HG02885 (cell line): ENCODE data around the gene CHCHD5.
"Not testable (repeated sequence)": the region's sequence is repeated elsewhere in the genome, so short reads cannot be mapped to it uniquely, and the experiment has no call there.

Experiments
- ATAC-seq: cut with Tn5 transposase; IDR thresholded peaks from one replicate; pipeline ENCODE4 v1.9.1; 2021; ENCODE audit warnings: mild to moderate bottlenecking; ENCODE audit not compliant: unreplicated experiment, poor library complexity

Gene CHCHD5

GRCh38 chr2:112585873-112586464, 1.6 kb downstream of the CHCHD5 start:
- no peak for ATAC-seq

GRCh38 chr2:112588611-112589045, 4.2 kb downstream of the CHCHD5 start:
- no peak for ATAC-seq

GRCh38 chr2:112591413-112591812, 7.0 kb downstream of the CHCHD5 start:
- no peak for ATAC-seq

DNA sequence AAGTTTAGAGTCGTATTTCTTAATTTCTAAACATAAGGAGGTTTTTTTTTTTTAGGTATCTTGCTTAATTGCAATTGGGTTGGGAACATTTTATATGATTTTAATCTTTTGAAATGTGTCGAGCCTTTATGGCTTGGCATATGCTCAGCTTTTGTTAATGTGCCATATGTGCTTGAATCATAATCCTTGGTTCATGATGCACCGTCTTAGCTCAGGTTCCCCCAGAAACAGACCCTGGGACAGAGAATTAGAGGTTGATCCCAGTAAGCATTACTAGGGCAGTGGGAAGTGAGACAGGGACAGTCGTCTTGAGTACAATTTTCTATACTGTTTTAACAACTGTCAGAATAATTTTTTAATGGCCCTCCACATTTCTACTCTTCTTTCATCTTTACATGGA, 9.3 kb downstream of the CHCHD5 start:
- ATAC-seq: no peak

DNA sequence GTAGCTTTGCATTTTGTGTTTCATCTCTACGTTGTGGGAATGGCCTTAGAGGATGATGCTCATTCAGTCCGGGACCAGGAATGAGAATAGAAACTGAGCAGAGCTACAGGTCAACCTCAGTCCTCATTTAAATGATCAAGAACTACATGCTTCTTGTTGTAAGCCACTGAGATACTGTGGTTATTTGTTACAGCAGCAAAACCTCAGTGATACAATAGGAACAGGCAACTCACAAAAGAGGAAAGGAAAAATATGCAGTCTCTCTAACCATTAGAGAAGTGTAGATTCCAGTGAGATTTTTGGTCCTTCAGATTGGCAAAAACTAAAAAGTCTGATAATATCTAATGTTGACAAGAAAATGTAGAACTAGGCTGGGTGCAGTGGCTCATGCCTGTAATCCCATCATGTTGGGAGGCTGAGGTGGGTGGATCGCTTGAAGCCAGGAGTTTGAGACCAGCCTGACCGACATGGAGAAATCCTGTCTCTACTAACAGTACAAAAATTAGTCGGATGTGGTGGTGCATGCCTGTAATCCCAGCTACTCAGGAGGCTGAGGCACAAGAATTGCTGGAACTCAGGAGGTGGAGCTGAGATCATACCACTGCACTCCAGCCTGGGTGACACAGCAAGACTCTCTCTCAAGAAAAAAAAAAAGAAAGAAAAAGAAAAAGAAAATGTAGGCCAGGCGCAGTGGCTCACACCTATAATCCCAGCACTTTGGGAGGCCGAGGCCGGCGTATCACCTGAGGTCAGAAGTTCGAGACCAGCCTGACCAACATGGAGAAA, 13.3 kb downstream of the CHCHD5 start:
- no peak for ATAC-seq

- ATAC-seq: no peak
Measured at GRCh38 chr2:112600634-112601033, 16.2 kb downstream of the CHCHD5 start.

DNA sequence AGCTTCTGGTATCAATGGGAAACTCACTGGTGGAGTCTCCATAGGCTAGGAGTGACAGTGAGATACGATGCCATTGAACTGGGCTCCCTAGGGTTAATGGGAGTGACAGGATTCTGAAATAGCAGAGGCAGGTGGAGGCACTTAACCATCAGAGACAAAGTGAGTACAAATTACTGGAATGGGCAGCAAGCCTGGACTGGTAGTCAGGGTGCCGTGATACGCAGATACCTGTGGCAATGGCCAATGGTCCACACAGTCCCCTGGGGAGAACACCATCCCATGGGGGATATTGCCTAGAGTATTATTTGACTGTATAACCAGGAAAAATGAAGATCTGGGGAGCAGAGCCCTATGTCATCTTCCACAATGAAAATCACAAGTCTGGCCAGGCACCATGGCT, 17.3 kb downstream of the CHCHD5 start:
- ATAC-seq: no peak

- ATAC-seq: no peak
Measured at GRCh38 chr2:112602917-112603316, 18.5 kb downstream of the CHCHD5 start.

DNA sequence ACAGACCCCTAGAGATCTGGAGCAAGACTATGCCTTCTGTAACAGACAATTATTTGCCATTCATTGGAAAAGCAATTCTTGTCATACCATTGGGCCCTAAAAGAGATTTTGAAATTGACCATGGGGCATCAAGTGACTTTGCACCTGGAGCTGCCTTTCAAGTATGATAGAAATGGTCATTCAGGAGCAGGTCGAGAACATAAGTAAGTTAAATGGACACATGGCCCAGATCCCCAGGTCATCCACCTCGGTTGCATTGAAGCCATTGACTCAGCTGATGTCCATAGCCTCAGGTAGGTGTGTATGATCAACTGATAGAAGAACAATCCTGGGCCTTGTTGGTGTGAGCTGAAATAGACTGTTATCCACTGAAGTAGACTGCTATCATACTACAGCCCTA, 19.3 kb downstream of the CHCHD5 start:
- no peak for ATAC-seq

DNA sequence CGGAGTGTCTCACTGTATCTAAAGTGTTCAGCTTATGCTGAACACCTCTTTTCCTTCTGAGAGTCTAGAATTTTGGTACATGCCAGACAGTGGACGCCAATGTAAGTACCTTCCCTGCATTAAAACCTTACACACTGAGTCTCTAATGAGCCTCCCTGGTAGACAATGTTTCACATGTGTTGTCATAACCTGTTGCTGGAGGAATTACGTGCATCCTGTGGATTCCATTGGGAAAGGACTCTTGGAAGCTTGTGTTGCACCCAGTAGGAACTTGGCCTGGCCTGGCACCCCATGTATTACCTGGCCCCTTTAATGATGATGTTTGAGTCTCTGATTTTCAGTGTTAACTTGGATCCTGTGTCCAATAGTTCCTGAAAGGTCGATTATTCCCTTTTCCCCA, 20.5 kb downstream of the CHCHD5 start:
- no peak for ATAC-seq

- no peak for ATAC-seq
Measured at GRCh38 chr2:112605926-112606325, 21.5 kb downstream of the CHCHD5 start.

- no peak for ATAC-seq
Measured at GRCh38 chr2:112606547-112606946, 22.1 kb downstream of the CHCHD5 start.

- ATAC-seq: no peak
Measured at GRCh38 chr2:112607680-112608438, 23.4 kb downstream of the CHCHD5 start.

- not testable (repeated sequence) for ATAC-seq
Measured at GRCh38 chr2:112609320-112609719, 24.9 kb downstream of the CHCHD5 start.

DNA sequence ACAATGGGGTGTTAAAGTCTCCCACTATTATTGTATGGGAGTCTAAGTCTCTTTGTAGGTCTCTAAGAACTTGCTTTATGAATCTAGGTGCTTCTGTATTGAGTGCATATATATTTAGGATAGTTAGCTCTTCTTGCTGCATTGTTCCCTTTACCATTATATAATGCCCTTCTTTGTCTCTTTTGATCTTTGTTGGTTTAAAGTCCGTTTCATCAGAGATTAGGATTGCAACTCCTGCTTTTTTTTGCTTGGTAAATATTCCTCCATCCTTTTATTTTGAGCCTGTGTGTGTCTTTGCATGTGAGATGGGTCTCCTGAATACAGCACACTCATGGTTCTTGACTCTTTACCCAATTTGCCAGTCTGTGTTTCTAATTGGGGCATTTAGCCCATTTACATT, 27.9 kb downstream of the CHCHD5 start:
- ATAC-seq: not testable (repeated sequence)

- no peak for ATAC-seq
Measured at GRCh38 chr2:112614201-112614840, 29.9 kb downstream of the CHCHD5 start.

GRCh38 chr2:112615051-112615450, 30.6 kb downstream of the CHCHD5 start:
- no peak for ATAC-seq

DNA sequence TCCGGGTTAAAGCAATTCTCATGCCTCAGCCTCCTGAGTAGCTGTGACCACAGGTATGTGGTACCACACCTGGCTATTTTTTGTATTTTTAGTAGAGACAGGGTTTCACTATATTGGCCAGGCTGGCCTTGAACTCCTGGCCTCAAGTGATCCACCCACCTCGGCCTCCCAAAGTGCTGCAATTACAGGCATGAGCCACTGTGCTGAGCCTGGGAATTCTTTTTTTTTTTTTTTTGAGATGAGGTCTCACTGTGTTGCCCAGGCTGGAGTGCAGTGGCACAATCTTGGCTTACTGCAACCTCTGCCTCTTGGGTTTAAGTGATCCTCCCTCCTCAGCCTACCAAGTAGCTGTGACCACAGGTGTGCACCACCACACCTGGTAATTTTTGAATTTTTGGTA, 31.4 kb downstream of the CHCHD5 start:
- not testable (repeated sequence) for ATAC-seq

DNA sequence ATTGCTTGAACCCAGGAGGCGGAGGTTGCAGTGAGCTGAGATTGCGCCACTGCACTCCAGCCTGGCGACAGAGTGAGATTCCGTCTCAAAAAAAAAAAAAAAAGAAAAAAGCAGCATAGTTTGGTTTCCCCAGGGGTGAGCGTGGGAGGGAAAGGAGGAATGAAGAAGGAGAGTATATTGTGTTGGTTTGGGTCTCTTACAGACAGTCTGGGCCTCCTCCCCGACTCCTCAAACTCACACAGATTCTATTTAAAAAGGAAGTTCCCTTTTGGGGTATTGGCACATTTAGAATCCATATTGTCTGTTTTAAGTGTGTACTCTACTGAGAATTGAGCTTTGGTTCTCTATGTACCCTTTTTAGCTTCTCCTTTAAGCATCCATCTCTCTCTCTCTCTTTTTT, 34.0 kb downstream of the CHCHD5 start:
- ATAC-seq: no peak

GRCh38 chr2:112621790-112622527, 37.5 kb downstream of the CHCHD5 start:
- ATAC-seq: no peak
